ENCODE measurements around the gene CALY. TPM values are rescaled to one million over a fixed set of nuclear protein-coding genes. Genes with fewer than 3 reads are reported as not detected.

Gene CALY
- total RNA-seq, 1 experiment from 2014 or later = 0.47 TPM

GRCh38 chr10:133302230-133302629 is 34.5 kb downstream of the CALY start:
- Histone ChIP-seq H3K9me2 (ENCODE audit: insufficient read depth) (no peaks in the 10 kb centered on the region), H3K4me2 (ENCODE audit: low read length) (no peak overlapping the region), H3K36me3 (ENCODE audit: control insufficient read depth in 1 of 2, insufficient read depth in 2 of 2, low read length in 2 of 2) (peaks cover 0 to 4% of the 10 kb centered on the region in 2 experiments; a peak in 2 of 4 replicates), H3K9ac (ENCODE audit: low read length) (no peak overlapping the region), H3K4me3 (replicated peaks in 1 of 2; ENCODE audit: low read depth in 1 of 2, low read length in 2 of 2) (no peak overlapping the region), H3K9me3 (ENCODE audit: control insufficient read depth in 1 of 2, insufficient read depth in 1 of 2, low read depth in 1 of 2, low read length in 2 of 2) (no peaks in the 10 kb centered on the region), H2AFZ (ENCODE audit: low read depth, low read length, poor library complexity, severe bottlenecking) (no peak overlapping the region), H4K20me1 (ENCODE audit: insufficient read depth) (no peaks in the 10 kb centered on the region), H3K27ac (ENCODE audit: low read depth, low read length) (no peak overlapping the region), H3K27me3 (ENCODE audit: insufficient read depth, low read length) (no peaks in the 10 kb centered on the region), H3K4me1 (ENCODE audit: control insufficient read depth in 1 of 2, insufficient read depth in 2 of 2, low read length in 2 of 2) (peaks cover 2 to 3% of the 10 kb centered on the region in 2 experiments; a peak in 2 of 4 replicates), H3K79me2 (ENCODE audit: insufficient read depth, low read length) (peaks cover 38% of the 10 kb centered on the region)
- BruUV-seq (replicated peaks) = no TSS peak
- CTCF ChIA-PET = no interaction called here
- intact Hi-C loops (cut with micrococcal nuclease) = no loop called here
- ATAC-seq (no peak), DNase-seq (ENCODE audit: low read depth, low spot score) (no peak)
- RAD21 ChIA-PET (ENCODE audit: low non-redundant PET in 1 of 2, low total read pairs in 2 of 2, uncharacterized antibody in 2 of 2, unreplicated experiment in 2 of 2) = no interaction called here
- TF ChIP-seq ZFX (IDR thresholded peaks at IDR 0.05) = no peak
- no peak for TF ChIP-seq FOSL1 (IDR thresholded peaks at IDR 0.05; ENCODE audit: low read depth)
- no peak for TF ChIP-seq EZH2 (IDR thresholded peaks at IDR 0.05)
- TF ChIP-seq SP1 (IDR thresholded peaks at IDR 0.05; ENCODE audit: low read depth) = no peak
- no peak for TF ChIP-seq ZNF274 (IDR thresholded peaks at IDR 0.05; ENCODE audit: low read depth, low read length)
- TF ChIP-seq SRF (IDR thresholded peaks at IDR 0.05; ENCODE audit: low read depth) = no peak
- no peak for TF ChIP-seq CEBPB (IDR thresholded peaks at IDR 0.05; ENCODE audit: low read depth)
- TF ChIP-seq JUND (IDR thresholded peaks at IDR 0.05) = no peak
- no peak for TF ChIP-seq CTCF (IDR thresholded peaks at IDR 0.05 in 2 of 3, conservative IDR thresholded peaks at IDR 0.05 in 1 of 3; ENCODE audit: borderline replicate concordance in 1 of 3, insufficient read depth in 1 of 3, low read depth in 2 of 3, low read length in 2 of 3)
- no peak for TF ChIP-seq EGR1 (IDR thresholded peaks at IDR 0.05; ENCODE audit: low read depth)
- no peak for TF ChIP-seq ATF3 (IDR thresholded peaks at IDR 0.05)
- TF ChIP-seq ZBTB33 (IDR thresholded peaks at IDR 0.05; ENCODE audit: extremely low read depth, insufficient replicate concordance, low read length) = no peak
- no peak for TF ChIP-seq CBX3 (IDR thresholded peaks at IDR 0.05; ENCODE audit: low read depth)
- POLR2A ChIA-PET = no interaction called here

Data from HCT116 (cell line).